Psoas muscle (tissue), 8 donors: ENCODE measurements around the gene CCL25. TPM values are rescaled to one million over a fixed set of nuclear protein-coding genes. Genes with fewer than 3 reads are reported as not detected.

Experiments used
- ATAC-seq, 4 donors: fragments of 200-7000 bp; cut with Tn5 transposase; one replicate each; pipeline ENCODE4 v1.9.1; 2020; ENCODE audit warnings: moderate library complexity in 3 of 4, mild to moderate bottlenecking in 2 of 4
- DNase-seq, 2 donors: peaks; one replicate each; pipeline ENCODE4 v3.0.0-alpha.2; 2020
- H3K27ac ChIP-seq: fragments of 200-600 bp; one replicate; pipeline ENCODE4 v1.8.0; 2022
- H3K27me3 ChIP-seq, 3 donors: fragments of 200-600 bp in 1 of 3; one replicate each; pipeline versions ENCODE4 v1.6.1 to v1.8.0; 2013 to 2022; ENCODE audit warnings: low read length in 2 of 3, mild to moderate bottlenecking in 2 of 3, moderate library complexity in 1 of 3; ENCODE audit not compliant: insufficient read depth in 3 of 3
- H3K36me3 ChIP-seq, 2 donors: fragments of 200-600 bp in 1 of 2; one replicate each; pipeline versions ENCODE4 v1.6.1 to v1.8.0; 2013 to 2022; ENCODE audit warnings: low read depth in 1 of 2, mild to moderate bottlenecking in 1 of 2, moderate library complexity in 1 of 2; ENCODE audit not compliant: insufficient read depth in 1 of 2
- H3K4me1 ChIP-seq: fragments of 200-600 bp; one replicate; pipeline ENCODE4 v1.8.0; 2022
- H3K4me3 ChIP-seq: fragments of 200-600 bp; one replicate; pipeline ENCODE4 v1.8.0; 2022; ENCODE audit warnings: mild to moderate bottlenecking
- H3K9me3 ChIP-seq: fragments of 200-600 bp; one replicate; pipeline ENCODE4 v1.8.0; 2022
- CTCF ChIP-seq: fragments of 200-600 bp; IDR thresholded peaks from one replicate; pipeline ENCODE4 v1.8.0; 2022; ENCODE audit warnings: antibody characterized with exemption
- WGBS, 3 donors: extraction: QIAGEN DNeasy Blood & Tissue Kit; methylation state at CpG; one replicate each; pipeline versions ENCODE4 v1.1.6 to v1.1.7; 2013; 5-methylcytosine and 5-hydroxymethylcytosine counted together
- intact Hi-C, 2 donors: fragments of 100-400 bp; cut with DNase I; formaldehyde crosslinking; loops; one replicate each; pipeline versions ENCODE4 v1.11.0 to v1.14.2; 2022
- polyA plus RNA-seq, 3 donors: library from polyadenylated mRNA; stranded (reverse); fragments of 200-250 nt; gene quantifications; one replicate each; pipeline ENCODE4 v1.2.3, GENCODE V29; 2013
- total RNA-seq, 4 donors: library from RNA; stranded (reverse); fragmentation: NEBNext Ultra II Directional in 2 of 4; extraction: Animal tissue kit (Norgen Biotek cat#: 25700) in 2 of 4; gene quantifications; one replicate each; pipeline versions ENCODE4 v1.2.1 to v1.2.4, GENCODE V29; 2021 to 2023
- donor health status: healthy with polysubstance abuse.
- donor health status: DM: no; HTN: no; CAD: no; lungs with moderate emphysema.
- donor health status: Bipolar disorder and iron deficiency.
- donor health status: healthy.
- donor health status: DM: yes; HTN: yes; CAD: no.
- donor health status: DM: no; HTN: no; CAD: no.
- donor health status: DM: no; HTN: no; CAD: no.
- donor health status: DM: yes; HTN: yes; CAD: no.

Gene CCL25
- total and polyA plus RNA-seq, 7 donors = 0.22 TPM; not detected in 6

- no peak for TF ChIP-seq CTCF
- 94 to 95% (median 94%) methylated on average over 13 of the region's 13 CpGs for WGBS, 3 donors
- DNase-seq (no peak), ATAC-seq (no peak)
- H3K9me3 ChIP-seq = no peaks in the 10 kb centered on the region
- no peaks in the 10 kb centered on the region for H3K36me3 ChIP-seq
- no peak overlapping the region for H3K4me3 ChIP-seq
- H3K4me1 ChIP-seq = no peaks in the 10 kb centered on the region
- no peak overlapping the region for H3K27ac ChIP-seq
- no peaks in the 10 kb centered on the region for H3K27me3 ChIP-seq
- intact Hi-C loops = no loop called here
Observed at GRCh38 chr19:8086849-8087248, 34.3 kb downstream of the CCL25 start.

- 95 to 96% (median 96%) methylated on average over 15 of the region's 15 CpGs for WGBS, 3 donors
- no peak for ATAC-seq
- Histone ChIP-seq H3K4me3 (no peak overlapping the region), H3K4me1 (no peaks in the 10 kb centered on the region), H3K27me3 (no peaks in the 10 kb centered on the region), H3K9me3 (no peaks in the 10 kb centered on the region), H3K36me3 (no peaks in the 10 kb centered on the region), H3K27ac (no peak overlapping the region)
- intact Hi-C loops = no loop called here
- DNase-seq = no peak
- TF ChIP-seq CTCF = no peak
Observed at GRCh38 chr19:8087876-8088275, 35.3 kb downstream of the CCL25 start.

GRCh38 chr19:8088752-8089663 is 36.4 kb downstream of the CCL25 start:
- no peak for TF ChIP-seq CTCF

GRCh38 chr19:8089664-8090601 is 37.4 kb downstream of the CCL25 start:
- TF ChIP-seq CTCF = no peak
- DNase-seq = no peak
- 82 to 87% (median 85%) methylated on average over 17 to 19 of the region's 19 CpGs for WGBS, 3 donors
- no peaks in the 10 kb centered on the region for H3K4me1 ChIP-seq
- no peak overlapping the region for H3K27ac ChIP-seq
- no peak overlapping the region for H3K4me3 ChIP-seq
- ATAC-seq = no peak
- peaks cover 10% of the 10 kb centered on the region for H3K9me3 ChIP-seq
- intact Hi-C loops = no loop called here
- H3K27me3 ChIP-seq = peaks cover 0 to 2% (median 0%) of the 10 kb centered on the region in 3 donors
- no peaks in the 10 kb centered on the region for H3K36me3 ChIP-seq

More at GRCh38 chr19:8088752-8089663, 36.4 kb downstream of the CCL25 start:
- no peak for ATAC-seq
- no peak overlapping the region for H3K27ac ChIP-seq
- no peaks in the 10 kb centered on the region for H3K36me3 ChIP-seq
- no peak overlapping the region for H3K4me3 ChIP-seq
- H3K27me3 ChIP-seq = no peaks in the 10 kb centered on the region
- peaks cover 4% of the 10 kb centered on the region for H3K9me3 ChIP-seq
- 87 to 92% (median 88%) methylated on average over 8 of the region's 8 CpGs for WGBS, 3 donors
- DNase-seq = no peak
- no peaks in the 10 kb centered on the region for H3K4me1 ChIP-seq
- intact Hi-C loops = no loop called here
